Measurements from ENCODE around the gene MCM3AP.

DNA sequence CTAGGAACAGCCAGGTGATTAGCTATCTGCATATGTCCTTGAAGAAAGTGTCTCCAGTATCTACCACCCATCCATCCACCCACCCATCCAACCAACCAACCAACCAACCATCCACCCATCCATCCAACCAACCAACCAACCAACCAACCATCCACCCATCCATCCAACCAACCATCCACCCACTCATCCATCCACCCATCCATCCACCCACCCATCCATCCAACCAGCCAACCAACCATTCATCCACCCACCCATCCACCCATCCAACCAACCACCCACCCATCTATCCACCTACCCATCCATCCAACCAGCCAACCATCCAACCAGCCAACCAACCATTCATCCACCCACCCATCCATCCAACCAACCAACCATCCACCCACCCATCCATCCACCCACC lies 26.2 kb upstream of the MCM3AP start:
- TF ChIP-seq, protein P1, sequence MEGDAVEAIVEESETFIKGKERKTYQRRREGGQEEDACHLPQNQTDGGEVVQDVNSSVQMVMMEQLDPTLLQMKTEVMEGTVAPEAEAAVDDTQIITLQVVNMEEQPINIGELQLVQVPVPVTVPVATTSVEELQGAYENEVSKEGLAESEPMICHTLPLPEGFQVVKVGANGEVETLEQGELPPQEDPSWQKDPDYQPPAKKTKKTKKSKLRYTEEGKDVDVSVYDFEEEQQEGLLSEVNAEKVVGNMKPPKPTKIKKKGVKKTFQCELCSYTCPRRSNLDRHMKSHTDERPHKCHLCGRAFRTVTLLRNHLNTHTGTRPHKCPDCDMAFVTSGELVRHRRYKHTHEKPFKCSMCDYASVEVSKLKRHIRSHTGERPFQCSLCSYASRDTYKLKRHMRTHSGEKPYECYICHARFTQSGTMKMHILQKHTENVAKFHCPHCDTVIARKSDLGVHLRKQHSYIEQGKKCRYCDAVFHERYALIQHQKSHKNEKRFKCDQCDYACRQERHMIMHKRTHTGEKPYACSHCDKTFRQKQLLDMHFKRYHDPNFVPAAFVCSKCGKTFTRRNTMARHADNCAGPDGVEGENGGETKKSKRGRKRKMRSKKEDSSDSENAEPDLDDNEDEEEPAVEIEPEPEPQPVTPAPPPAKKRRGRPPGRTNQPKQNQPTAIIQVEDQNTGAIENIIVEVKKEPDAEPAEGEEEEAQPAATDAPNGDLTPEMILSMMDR (IDR thresholded peaks at IDR 0.05; ENCODE audit: insufficient read depth, low read length, poor library complexity, severe bottlenecking), result no peak
- TF ChIP-seq EZH2phosphoT487 (conservative IDR thresholded peaks at IDR 0.05; ENCODE audit: low read length), result no peak

All from SU-DHL-6 (cell line).